Activated CD8-positive, alpha-beta memory T cell treated with anti-CD3 and anti-CD28 coated beads, Interleukin-2, amount 50 U/mL, for 24 hours (primary cell): Measurements from ENCODE around the gene CDH13.

ENCODE experiments used
- DNase-seq: peaks from one replicate; pipeline ENCODE4 v3.0.0-alpha.2; 2020; ENCODE audit errors: extremely low read depth

The CDH13 gene

DNA sequence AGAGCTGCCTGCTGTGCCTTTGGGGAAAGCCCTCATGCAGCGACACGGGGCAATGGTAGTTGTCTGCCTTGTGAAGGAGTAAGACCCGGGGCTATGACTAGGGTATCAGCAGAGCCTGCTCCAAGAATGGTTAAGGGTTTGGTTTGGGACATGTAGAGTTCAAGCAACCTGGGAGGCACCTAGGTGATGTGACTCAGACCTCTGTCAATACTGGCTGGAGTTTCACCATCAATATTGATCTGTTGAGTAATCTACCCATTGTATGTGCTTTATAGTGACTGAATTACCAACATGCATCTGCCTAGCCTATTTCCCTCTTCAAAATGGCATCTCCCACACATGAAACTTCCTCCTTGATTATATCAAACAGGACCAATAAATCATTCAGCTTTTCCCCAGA is 782.6 kb downstream of the CDH13 start:
- no peak for DNase-seq

DNA sequence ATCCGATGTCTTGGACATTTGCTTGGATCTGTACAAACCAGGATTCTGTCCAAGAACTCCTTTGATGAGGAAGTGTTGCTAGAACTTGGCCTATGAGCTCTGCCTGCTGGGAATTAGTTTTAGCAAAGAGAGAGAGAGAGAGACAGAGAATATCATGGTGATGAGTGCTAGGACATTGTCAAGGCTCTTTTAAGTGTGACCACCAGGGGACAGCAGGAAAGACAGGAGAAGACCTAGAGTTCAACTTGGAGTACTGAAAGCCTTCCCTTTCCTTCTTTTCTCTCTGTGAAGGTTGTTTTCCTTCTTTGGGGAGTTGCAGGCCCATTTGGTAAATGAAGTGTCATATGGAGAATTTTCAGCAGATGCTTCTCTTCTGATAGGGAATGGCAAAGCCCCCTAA is 791.8 kb downstream of the CDH13 start:
- no peak for DNase-seq

GRCh38 chr16:83420206-83420760 is 793.5 kb downstream of the CDH13 start:
- no peak for DNase-seq

DNA sequence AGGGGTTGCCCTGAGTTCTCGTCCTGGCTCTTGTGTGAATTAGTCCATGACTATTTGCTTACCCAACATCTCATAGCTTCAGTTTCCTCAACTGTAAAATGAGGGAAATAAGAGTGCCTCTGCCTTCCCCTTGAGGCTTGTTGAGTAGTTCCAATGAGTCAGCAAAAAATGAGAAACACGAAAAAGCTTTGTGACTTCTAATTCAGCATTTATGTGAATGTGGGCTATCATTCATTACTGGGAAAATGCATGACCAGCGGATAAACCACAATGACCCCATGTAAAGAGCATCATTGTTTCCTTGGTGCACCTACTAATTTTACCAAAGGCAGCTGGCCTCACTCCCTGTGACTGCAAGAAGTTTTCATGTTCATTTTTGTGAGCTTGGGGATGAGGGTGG is 806.4 kb downstream of the CDH13 start:
- no peak for DNase-seq

GRCh38 chr16:83437036-83437435 is 810.3 kb downstream of the CDH13 start:
- no peak for DNase-seq

- DNase-seq, result no peak
These were observed 811.6 kb downstream of the CDH13 start for GRCh38 chr16:83438326-83438725.

- no peak for DNase-seq
These were observed 812.6 kb downstream of the CDH13 start for GRCh38 chr16:83439412-83439811.

DNA sequence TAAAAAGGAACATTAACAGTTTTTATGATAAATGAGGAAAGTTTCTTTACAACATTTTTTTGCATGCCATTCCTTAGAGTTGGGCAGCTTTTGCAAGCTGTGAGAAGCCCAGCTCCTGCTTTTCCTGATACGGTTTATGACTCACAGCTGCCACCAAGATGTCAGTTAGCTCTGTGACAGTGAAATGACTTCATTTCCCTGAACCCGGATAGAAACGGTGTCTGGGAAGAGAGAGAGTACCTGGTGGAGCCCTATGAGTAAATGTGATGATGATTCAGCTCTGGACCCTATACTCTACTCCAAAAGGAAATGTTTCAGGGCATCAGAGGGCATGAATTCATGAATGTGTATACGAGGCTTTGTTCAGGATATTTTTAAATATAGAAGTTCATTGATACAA is 814.7 kb downstream of the CDH13 start:
- no peak for DNase-seq

DNA sequence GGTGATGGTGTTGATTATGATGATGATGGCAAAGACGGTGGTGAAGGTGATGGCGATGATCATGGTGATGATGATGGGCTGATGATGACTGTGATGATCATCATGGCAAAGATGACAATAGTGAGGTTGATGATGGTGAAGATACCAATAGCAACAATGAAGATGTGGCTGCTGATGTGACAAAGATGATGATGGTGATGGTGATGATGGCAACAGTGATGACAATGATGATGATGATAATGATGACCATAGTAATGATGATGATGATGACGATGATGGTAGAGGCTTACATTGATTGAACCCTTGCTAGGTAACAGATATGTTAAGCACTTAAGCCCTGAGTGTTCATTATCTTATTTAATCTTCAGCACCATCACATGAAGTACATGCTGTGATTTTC is 817.2 kb downstream of the CDH13 start:
- DNase-seq, result no peak

GRCh38 chr16:83447560-83447959 is 820.8 kb downstream of the CDH13 start:
- DNase-seq, result no peak

DNA sequence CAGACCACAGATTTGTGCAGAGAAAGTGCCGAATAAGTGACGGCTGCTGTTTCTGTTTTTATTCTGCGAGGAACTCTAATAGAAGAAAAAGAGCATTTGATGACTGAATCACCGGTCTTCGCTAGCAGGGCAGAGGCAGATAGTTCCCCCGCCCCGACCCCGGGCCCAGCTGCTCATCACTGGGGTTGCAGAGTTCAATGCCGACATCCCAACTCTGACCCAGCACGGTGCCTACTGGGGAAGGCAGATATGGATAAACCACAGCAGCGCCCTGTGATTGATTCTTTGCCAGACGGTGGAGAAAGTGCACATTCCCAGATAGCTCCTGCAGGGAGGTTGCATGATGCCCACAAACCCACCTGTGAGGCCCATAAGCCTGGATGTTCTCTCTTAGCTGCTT is 823.1 kb downstream of the CDH13 start:
- DNase-seq, result no peak

GRCh38 chr16:83453977-83454376 is 827.2 kb downstream of the CDH13 start:
- DNase-seq, result no peak

- DNase-seq, result no peak
These were observed 828.9 kb downstream of the CDH13 start for GRCh38 chr16:83455716-83456115.

DNA sequence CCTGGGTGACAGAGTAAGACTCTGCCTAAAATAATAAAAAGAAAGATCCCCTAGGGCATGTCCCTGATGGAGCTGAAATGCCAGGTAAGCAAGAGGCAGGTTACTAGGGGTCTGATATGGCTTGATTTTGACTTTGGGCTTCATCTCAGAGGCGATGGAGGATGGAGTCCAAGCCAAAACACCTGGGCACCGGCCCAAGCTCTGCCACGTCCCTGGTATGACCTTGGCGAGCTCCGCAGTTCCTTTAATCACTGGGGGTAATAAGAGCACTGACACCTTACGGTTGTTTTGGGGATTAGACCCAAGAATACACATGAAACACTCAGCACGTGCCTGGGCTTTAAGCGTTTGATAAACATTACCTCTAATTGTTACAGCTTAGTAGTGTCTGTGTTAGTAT is 830.2 kb downstream of the CDH13 start:
- no peak for DNase-seq

DNA sequence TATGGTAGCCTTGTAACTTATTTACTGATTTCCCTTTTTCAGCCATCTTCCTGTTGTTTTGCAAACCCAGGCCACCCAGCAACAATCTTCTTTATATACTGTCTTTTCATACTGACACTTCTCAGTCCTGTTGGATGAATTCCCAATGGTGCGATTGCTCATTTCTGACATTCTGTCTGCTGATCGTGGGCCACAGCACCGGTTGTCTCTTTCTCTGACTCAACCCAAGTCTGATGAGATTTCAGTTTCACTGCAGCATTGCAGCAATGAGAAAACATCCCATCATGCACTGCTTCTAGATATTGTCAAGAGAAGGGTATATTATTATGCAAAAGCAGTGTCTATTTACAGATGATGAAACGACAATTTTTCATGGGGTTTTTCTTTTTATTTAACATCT is 831.8 kb downstream of the CDH13 start:
- DNase-seq, result no peak

- no peak for DNase-seq
These were observed 838.2 kb downstream of the CDH13 start for GRCh38 chr16:83464991-83465390.

- no peak for DNase-seq
These were observed 843.6 kb downstream of the CDH13 start for GRCh38 chr16:83470416-83470815.

- DNase-seq, result no peak
These were observed 846.2 kb downstream of the CDH13 start for GRCh38 chr16:83472776-83473501.

GRCh38 chr16:83473926-83474650 is 847.3 kb downstream of the CDH13 start:
- no peak for DNase-seq

DNA sequence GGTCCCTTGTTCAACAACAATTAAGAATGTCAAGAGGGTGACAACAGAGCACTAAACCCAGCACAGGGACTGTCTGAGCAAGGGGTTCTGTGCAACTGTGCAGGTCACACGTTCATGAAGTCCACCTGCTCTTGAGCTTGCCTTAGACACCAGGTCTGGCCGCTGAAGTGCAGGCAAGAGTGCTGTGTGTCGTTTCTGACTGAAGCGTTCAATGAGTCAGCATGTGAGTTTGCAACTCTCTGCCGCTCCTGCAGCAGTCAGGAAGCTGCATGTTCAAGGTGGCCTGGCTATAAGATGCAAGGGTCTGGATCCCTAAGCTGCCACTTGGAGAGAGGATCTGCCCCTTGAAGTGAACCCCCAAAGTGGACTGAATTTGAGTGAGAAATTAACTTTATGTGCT is 848.3 kb downstream of the CDH13 start:
- no peak for DNase-seq

DNA sequence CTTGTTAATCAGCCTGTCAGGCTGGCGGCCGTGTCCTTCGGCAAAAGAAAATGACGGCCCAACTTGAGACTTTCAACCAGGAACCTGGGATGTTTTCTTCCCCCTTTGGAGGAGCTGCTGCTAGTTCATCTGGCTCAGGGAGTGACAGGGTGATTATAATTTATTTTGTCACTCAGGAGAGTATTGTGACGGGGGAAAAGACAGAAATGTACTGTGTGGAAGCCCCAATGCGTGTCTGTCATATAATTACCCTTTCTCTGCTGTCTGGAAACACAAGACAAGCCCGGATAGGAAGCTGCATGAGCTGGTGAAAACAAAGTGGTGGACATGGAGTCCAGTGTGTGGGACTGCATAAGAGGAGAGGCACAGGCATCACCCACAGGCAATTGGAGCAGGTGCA is 854.8 kb downstream of the CDH13 start:
- DNase-seq, result no peak

DNA sequence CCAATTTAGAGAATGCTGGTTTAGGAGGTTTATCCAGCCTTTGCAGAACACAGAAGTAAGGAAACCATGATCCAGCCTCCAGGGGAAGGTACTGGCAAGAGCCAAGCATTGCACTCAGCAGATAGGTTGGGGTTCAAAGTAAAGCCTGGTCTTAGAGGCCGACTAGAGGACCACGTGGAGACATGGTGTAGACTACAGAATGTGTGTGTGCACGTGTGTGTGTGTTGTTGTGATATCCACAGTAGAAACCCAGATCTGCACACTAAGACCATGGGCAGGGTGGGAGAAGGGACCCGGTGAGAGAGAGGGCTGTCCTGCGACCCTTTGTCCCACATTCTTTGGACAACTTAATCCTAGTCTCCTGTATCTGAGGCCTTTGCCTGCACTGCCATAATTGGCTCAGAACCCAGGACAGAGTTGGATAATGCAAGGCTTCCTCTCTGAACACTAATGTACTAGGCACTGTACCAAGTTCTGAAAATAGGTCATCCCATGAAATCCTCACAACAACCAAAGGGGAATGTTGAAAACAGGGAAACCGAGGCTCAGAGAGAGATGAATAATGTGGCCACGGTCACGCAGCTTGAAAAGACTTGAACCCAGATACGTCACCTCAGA is 855.9 kb downstream of the CDH13 start:
- no peak for DNase-seq

DNA sequence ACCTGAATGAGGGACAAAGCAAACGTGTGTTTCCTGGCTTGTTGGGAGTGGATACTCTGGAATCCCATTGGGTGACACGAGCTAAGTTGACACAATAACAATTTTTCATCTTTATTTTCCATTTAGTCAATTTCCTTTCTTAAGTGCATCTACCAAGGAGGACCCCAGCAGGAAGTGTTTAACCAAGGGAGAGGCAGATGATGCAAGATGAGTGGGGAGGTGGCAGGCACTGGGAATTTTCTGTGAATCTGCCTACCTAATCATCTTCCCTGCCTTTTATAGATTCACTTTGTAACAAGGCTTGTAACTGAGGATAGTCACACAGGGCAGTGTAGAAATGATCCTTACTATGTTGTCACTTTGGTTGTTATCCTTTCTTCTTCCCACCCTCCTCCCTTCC is 863.3 kb downstream of the CDH13 start:
- no peak for DNase-seq
